GM12878 (cell line): ENCODE measurements around the gene BTBD3.

ENCODE experiments used
- BHLHE40 ChIP-seq, 2 experiments: fragments of 450-650 bp in 1 of 2; IDR thresholded peaks; 2 replicates each; pipeline ENCODE4 v1.6.1; 2011 to 2017; ENCODE audit warnings: low read depth in 2 of 2, borderline replicate concordance in 1 of 2, improper control_type of control experiment in 1 of 2, low read length in 1 of 2, mild to moderate bottlenecking in 1 of 2
- EP300 ChIP-seq, 2 experiments: fragments of 150-350 bp in 1 of 2; IDR thresholded peaks; 2 replicates each; pipeline ENCODE4 v1.6.1; 2011 to 2012; ENCODE audit warnings: low read depth in 2 of 2, low read length in 2 of 2, borderline replicate concordance in 1 of 2, improper control_type of control experiment in 1 of 2, inconsistent platforms in 1 of 2; ENCODE audit not compliant: control insufficient read depth in 1 of 2
- EZH2 ChIP-seq: IDR thresholded peaks from 2 replicates; pipeline ENCODE4 v1.6.1; 2012; ENCODE audit warnings: low read depth, mild to moderate bottlenecking, control low read depth, inconsistent platforms, low read length, borderline replicate concordance; ENCODE audit not compliant: control insufficient read depth
- POLR2A ChIP-seq: IDR thresholded peaks from 2 replicates; pipeline ENCODE4 v1.6.1; 2011; ENCODE audit warnings: low read depth, mild to moderate bottlenecking, low read length
- POLR2AphosphoS5 ChIP-seq: IDR thresholded peaks from 2 replicates; pipeline ENCODE4 v1.6.1; 2011; ENCODE audit warnings: mild to moderate bottlenecking, low read length, inconsistent platforms
- RELA ChIP-seq: fragments of 450-650 bp; IDR thresholded peaks from 2 replicates; pipeline ENCODE4 v1.8.0; 2014; ENCODE audit warnings: borderline replicate concordance; ENCODE audit not compliant: partially characterized antibody
- SIN3A ChIP-seq: IDR thresholded peaks from 2 replicates; pipeline ENCODE4 v1.6.1; 2012; ENCODE audit warnings: low read depth, low read length, improper control_type of control experiment
- SMAD5 ChIP-seq: IDR thresholded peaks from 2 replicates; pipeline ENCODE4 v1.6.1; 2016; ENCODE audit warnings: antibody characterized with exemption, low read depth
- SREBF2 ChIP-seq: IDR thresholded peaks from 2 replicates; pipeline ENCODE4 v1.6.1; 2012; ENCODE audit warnings: mild to moderate bottlenecking, low read length
- TAF1 ChIP-seq: IDR thresholded peaks from 2 replicates; pipeline ENCODE4 v1.6.1; 2011; ENCODE audit warnings: mild to moderate bottlenecking, low read depth, low read length, borderline replicate concordance
- TBL1XR1 ChIP-seq: IDR thresholded peaks from 2 replicates; pipeline ENCODE4 v1.6.1; 2012; ENCODE audit warnings: low read depth, low read length, improper control_type of control experiment
- TF ChIP-seq, protein P1 (sequence below): fragments of 450-650 bp; IDR thresholded peaks from 2 replicates; pipeline ENCODE4 v1.6.1; 2017; ENCODE audit warnings: mild to moderate bottlenecking, moderate library complexity
- TF ChIP-seq, protein P2 (sequence below): IDR thresholded peaks from 2 replicates; pipeline ENCODE4 v1.6.1; 2011; ENCODE audit warnings: low read depth, low read length, improper control_type of control experiment, borderline replicate concordance
- TF ChIP-seq, protein P3 (sequence below), 3 experiments: IDR thresholded peaks in 2 of 3; conservative IDR thresholded peaks in 1 of 3; 2 replicates each; pipeline ENCODE4 v1.5.1; 2011; ENCODE audit warnings: low read depth in 3 of 3, low read length in 3 of 3, mild to moderate bottlenecking in 3 of 3, control low read depth in 2 of 3, moderate library complexity in 2 of 3, inconsistent platforms in 1 of 3, mixed read lengths in 1 of 3; ENCODE audit not compliant: control insufficient read depth in 2 of 3, insufficient read depth in 1 of 3; ENCODE audit errors: extremely low read depth in 1 of 3

DNA sequence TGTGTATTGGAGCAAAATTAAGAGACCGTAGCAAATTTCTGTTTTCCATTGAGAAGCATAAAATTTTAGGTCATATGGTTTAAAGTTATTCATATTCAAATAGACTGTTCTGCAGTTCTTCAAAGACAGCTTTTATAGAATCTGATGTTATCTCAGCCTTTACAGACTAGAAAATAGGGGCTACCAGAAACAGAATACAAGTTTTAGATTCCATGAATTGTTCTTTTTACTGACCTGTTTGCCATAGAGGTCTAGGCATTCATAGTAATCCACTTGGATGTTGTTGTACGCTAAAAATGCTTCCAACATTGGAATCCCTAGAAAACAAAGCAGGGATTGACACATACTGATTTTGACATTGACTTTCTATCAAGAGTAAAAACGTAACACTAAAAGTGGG, 47.3 kb upstream of the BTBD3 start:
- no peak for TF ChIP-seq RELA
- TF ChIP-seq POLR2AphosphoS5: no peak
- TF ChIP-seq, protein P1, sequence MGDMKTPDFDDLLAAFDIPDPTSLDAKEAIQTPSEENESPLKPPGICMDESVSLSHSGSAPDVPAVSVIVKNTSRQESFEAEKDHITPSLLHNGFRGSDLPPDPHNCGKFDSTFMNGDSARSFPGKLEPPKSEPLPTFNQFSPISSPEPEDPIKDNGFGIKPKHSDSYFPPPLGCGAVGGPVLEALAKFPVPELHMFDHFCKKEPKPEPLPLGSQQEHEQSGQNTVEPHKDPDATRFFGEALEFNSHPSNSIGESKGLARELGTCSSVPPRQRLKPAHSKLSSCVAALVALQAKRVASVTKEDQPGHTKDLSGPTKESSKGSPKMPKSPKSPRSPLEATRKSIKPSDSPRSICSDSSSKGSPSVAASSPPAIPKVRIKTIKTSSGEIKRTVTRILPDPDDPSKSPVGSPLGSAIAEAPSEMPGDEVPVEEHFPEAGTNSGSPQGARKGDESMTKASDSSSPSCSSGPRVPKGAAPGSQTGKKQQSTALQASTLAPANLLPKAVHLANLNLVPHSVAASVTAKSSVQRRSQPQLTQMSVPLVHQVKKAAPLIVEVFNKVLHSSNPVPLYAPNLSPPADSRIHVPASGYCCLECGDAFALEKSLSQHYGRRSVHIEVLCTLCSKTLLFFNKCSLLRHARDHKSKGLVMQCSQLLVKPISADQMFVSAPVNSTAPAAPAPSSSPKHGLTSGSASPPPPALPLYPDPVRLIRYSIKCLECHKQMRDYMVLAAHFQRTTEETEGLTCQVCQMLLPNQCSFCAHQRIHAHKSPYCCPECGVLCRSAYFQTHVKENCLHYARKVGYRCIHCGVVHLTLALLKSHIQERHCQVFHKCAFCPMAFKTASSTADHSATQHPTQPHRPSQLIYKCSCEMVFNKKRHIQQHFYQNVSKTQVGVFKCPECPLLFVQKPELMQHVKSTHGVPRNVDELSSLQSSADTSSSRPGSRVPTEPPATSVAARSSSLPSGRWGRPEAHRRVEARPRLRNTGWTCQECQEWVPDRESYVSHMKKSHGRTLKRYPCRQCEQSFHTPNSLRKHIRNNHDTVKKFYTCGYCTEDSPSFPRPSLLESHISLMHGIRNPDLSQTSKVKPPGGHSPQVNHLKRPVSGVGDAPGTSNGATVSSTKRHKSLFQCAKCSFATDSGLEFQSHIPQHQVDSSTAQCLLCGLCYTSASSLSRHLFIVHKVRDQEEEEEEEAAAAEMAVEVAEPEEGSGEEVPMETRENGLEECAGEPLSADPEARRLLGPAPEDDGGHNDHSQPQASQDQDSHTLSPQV: no peak
- no peak for TF ChIP-seq POLR2A
- TF ChIP-seq, protein P2, sequence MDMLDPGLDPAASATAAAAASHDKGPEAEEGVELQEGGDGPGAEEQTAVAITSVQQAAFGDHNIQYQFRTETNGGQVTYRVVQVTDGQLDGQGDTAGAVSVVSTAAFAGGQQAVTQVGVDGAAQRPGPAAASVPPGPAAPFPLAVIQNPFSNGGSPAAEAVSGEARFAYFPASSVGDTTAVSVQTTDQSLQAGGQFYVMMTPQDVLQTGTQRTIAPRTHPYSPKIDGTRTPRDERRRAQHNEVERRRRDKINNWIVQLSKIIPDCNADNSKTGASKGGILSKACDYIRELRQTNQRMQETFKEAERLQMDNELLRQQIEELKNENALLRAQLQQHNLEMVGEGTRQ: no peak
- no peak for TF ChIP-seq TBL1XR1
- no peak for TF ChIP-seq SREBF2
- TF ChIP-seq TAF1: no peak
- no peak for TF ChIP-seq SMAD5
- TF ChIP-seq, protein P3, sequence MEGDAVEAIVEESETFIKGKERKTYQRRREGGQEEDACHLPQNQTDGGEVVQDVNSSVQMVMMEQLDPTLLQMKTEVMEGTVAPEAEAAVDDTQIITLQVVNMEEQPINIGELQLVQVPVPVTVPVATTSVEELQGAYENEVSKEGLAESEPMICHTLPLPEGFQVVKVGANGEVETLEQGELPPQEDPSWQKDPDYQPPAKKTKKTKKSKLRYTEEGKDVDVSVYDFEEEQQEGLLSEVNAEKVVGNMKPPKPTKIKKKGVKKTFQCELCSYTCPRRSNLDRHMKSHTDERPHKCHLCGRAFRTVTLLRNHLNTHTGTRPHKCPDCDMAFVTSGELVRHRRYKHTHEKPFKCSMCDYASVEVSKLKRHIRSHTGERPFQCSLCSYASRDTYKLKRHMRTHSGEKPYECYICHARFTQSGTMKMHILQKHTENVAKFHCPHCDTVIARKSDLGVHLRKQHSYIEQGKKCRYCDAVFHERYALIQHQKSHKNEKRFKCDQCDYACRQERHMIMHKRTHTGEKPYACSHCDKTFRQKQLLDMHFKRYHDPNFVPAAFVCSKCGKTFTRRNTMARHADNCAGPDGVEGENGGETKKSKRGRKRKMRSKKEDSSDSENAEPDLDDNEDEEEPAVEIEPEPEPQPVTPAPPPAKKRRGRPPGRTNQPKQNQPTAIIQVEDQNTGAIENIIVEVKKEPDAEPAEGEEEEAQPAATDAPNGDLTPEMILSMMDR (IDR thresholded peaks at IDR 0.05 in 2 of 3, conservative IDR thresholded peaks at IDR 0.05 in 1 of 3; ENCODE audit: control insufficient read depth in 2 of 3, extremely low read depth in 1 of 3, insufficient read depth in 1 of 3, low read depth in 3 of 3, low read length in 3 of 3): no peak
- no peak for TF ChIP-seq SIN3A
- TF ChIP-seq EP300 (IDR thresholded peaks at IDR 0.05; ENCODE audit: borderline replicate concordance in 1 of 2, control insufficient read depth in 1 of 2, low read depth in 2 of 2, low read length in 2 of 2): no peak
- TF ChIP-seq EZH2: no peak
- TF ChIP-seq BHLHE40 (IDR thresholded peaks at IDR 0.05; ENCODE audit: borderline replicate concordance in 1 of 2, low read depth in 2 of 2, low read length in 1 of 2): no peak
